T-helper 2 cell (primary cell): ENCODE measurements around the gene SLC6A2.
"Not testable (repeated sequence)": the region's sequence is repeated elsewhere in the genome, so short reads cannot be mapped to it uniquely, and the experiment has no call there.

Source experiments
- DNase-seq, 5 experiments: peaks; one replicate each; pipeline versions ENCODE4 v3.0.0 to v3.0.0-alpha.2; 2012 to 2022
- total RNA-seq, 2 donors: gene quantifications; one replicate each; lab custom pipeline; 2026; lab: John Stamatoyannopoulos, UW

Gene SLC6A2
- total RNA-seq: 0 reads per million in 2 donors

DNA sequence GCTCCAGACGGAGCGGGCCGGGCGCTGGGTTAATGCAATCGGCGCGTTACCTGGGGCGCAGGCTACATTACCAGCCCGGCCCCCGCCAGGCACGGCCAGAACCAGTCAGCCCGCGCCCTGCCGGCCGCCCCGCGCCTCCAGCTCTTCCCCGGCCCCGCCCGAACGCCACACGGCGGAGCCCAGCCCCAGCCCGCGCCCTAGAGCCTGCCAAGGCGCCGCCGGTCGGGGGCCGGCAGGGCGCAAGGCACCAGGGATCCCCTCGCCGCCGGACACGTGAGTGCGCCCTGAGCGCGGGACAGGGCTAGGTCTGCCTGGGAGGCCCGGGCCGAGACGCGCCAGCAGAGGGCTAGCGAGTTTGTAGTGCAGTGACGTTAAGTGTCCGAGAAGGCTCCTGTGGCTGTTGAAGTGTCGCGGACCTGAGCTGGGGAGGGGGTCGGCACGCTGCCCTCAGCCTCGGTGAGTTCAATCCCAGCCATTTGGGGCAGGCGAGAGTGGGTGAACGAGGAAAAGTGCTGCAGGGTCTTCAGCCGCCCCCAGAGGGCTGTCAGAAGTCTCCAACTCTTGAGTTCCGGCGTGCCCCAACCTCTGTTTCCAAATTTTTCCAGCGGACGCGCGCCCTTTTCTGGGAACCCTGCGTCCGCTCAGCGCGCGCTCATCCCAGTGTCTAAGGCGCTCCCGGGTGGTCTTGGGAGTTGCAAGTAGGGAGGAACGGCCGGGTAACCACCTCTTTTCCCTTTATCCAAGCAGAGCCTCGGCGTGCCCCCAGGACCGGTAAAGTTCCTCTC lies at the start of gene SLC6A2:
Gene SLC6A2 (plus strand): TSS at position 92 of the 785 bp plus-strand sequence. CDS start 707 bp downstream, outside the sequence.
- DNase-seq: peak in 1 of 5 experiments; percentile 7

DNA sequence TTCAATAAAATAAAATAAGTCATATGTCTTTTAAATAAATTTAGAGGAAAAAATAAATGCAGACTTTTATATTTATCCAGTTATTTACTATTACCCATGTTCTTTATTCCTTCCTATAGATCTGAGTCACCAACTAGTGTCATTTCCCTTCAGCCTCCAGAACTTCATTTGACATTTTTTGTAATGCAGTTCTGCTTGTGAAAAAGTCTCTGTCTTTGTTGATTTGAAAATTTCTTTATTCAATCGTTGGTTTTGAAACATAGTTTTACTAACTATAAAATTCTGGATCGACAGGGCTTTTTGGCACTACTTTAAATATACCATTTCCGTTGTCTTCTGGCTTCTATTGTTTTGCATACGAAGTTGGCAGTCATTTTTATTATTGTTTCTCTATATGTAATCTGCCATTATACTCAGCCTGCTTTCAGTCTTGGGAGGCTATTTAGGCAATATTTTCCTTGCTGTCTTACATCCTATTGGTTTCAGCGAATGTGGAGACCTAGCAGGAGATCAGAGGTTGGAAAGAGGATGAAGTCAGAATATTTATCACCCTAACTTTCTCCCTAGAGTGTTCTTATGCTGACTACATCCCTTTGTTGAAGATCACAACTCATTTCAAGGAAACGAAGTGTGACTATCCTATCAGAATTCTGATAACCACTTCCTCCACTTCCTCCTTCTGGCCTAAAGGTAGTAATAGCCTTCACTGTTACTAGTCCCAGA lies 42.0 kb upstream of the SLC6A2 start:
- no peak for DNase-seq

DNA sequence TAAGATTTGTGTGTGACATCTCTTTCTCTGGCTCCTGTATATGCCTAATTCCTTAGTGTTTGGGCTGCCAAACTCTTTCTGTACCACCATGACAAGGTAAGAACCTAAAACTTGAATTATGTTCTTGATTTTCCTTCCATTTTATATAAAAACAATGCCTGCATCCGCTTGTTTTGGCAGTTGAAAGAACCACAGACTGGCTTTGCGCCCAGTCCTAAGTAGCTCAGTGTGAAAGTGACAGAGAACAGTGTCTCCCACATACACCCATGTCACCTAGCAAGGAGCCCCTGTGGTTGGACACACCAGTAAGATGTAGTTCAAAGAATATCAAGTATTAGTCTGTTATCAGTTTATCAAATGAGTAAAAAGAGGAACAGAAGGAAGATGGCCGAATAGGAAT lies 40.7 kb upstream of the SLC6A2 start:
- no peak for DNase-seq

- DNase-seq: not testable (repeated sequence)
Observed at GRCh38 chr16:55615670-55616069, 40.1 kb upstream of the SLC6A2 start.

DNA sequence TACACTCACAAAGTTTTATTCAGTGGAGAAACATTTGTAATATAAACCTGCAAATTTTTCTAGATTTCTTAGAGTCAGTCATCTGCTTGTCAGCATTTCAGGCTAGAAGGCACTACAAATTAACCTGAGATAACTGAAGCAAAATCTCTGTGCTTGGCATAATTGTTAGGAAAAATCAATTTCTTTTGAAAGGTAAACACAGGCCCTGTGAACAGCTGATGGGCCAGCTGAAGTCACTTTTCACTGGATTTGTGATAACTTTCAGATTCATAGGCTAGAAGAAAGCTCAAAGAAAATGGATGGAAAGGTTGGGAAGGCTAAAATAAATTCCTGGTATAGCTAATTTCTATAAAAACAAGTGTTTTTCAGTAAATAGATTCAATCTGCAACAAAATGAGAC lies 34.0 kb upstream of the SLC6A2 start:
- DNase-seq: no peak

DNA sequence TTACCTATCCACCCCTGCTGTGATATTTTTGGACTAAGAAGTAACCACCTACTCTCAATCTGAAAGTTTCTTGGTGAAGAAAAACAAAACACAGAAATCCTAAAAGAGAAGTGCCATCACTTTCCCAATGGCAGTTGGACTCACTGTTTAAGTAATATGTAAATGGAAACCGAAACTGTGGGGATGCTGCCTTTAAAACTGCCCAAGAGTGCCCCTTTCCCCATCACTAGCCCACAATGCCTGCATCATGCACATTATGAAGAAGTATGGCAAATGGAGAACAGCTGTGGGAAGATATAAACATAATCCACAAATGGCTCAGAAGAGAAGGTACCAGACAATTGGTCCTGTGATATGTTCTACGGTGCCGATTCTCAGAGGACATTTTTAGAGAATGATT lies 33.5 kb upstream of the SLC6A2 start:
- DNase-seq: no peak

GRCh38 chr16:55622930-55623561 lies 32.7 kb upstream of the SLC6A2 start:
- no peak for DNase-seq

DNA sequence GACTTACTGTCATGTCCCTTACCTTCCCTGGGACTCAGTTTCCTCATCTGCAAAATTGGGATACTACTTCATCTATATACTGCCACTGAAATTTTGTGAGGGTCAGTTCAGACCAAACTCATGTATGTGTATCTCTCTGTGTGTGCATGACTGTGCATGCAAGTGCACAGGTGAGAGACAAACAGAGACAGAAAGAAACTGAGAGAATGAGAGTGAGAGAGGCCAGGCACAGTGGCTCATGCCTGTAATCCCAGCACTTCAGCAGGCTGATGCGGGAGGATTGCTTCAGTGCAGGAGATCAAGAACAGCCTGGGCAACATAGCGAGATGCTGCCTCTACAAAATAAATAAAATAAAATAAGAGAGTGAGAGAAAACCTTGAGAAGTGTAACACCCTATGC lies 32.1 kb upstream of the SLC6A2 start:
- no peak for DNase-seq

DNA sequence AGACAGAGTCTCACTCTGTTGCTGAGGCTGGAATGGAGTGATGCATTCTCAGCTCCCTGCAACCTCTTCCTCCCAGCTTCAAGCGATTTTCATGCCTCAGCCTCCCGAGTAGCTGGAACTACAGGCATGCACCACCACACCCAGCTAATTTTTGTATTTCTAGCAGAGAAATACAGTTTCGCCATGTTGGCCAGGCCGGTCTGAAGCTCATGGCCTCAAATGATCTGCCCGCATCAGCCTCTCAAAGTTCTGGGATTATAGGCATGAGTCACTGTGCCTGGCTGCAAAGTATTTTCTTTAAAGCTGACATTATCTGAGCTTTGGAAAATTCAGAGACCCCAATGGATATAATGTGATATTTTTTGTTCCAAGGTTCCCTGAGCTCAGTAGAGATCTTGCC lies 31.1 kb upstream of the SLC6A2 start:
- no peak for DNase-seq

DNA sequence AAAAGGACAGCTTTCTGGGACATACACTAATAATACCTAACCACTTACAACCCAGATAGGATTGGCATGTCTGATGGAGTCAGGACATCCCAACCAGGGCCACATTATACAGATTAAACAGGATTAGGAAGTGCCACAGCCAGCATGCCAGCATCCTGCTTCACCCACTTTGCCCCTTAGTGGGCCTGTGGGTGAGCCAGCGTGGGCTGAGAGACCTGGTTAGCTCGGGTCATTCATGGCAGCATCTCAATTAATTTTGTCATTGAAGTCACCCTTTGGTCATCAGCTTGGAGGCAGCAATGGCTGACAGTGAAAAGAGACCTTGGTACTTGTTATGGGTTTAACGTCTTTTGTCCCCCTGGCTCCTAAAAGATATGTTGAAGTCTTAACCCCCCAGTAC lies 29.9 kb upstream of the SLC6A2 start:
- DNase-seq: no peak

DNA sequence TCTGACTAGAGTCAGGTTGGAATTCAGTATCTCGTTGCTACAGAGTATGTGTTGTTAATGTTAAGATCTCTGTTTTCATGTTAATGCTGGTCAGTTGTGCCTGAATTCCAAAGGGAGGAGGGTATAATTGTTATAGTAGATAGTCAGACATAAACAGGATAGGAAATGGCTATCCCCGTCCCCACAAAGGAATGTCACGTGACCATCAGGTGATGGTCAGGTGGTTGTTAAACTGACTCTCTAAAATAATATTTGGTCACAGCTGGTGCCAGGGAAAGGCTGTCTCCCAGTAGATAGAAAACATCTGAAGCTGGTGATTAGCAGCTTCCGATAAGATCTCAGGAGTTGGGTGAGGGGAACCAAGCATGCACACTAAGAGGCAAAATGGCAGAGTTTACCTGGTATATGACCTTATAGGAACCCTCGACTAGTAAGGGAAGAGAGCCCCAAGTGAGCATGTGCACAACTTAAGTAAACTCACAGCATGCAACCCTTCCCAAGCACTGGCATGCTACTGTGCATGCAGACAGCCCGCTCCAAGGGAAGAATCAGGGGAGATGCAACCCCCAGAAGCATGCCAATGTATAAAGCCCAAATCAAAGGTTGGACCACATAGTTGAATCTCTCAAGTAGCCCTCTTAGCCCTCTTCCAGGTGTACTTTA lies 27.4 kb upstream of the SLC6A2 start:
- no peak for DNase-seq

DNA sequence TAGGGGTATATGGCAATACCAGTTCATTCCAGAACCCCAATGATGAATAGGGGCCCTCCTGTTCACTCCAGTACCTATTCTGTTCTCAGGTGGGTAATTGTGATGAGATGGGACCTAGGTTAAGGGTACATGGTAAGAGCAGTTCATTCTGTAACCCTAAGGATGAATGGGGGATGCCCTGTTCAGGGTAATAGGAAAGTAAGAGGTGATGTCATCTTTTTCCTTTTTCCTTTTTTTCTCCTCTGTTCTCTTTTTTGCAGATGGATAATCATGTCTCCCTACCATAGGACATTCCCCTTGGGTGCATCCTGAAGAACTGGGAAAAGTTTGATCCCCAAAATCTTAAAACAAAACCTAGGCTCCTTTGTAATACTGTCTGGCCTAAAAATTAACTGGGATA lies 25.0 kb upstream of the SLC6A2 start:
- DNase-seq: no peak

- no peak for DNase-seq
Observed at GRCh38 chr16:55632259-55632658, 23.5 kb upstream of the SLC6A2 start.

- no peak for DNase-seq
Observed at GRCh38 chr16:55634193-55634592, 21.6 kb upstream of the SLC6A2 start.

- DNase-seq: no peak
Observed at GRCh38 chr16:55638256-55638655, 17.5 kb upstream of the SLC6A2 start.

DNA sequence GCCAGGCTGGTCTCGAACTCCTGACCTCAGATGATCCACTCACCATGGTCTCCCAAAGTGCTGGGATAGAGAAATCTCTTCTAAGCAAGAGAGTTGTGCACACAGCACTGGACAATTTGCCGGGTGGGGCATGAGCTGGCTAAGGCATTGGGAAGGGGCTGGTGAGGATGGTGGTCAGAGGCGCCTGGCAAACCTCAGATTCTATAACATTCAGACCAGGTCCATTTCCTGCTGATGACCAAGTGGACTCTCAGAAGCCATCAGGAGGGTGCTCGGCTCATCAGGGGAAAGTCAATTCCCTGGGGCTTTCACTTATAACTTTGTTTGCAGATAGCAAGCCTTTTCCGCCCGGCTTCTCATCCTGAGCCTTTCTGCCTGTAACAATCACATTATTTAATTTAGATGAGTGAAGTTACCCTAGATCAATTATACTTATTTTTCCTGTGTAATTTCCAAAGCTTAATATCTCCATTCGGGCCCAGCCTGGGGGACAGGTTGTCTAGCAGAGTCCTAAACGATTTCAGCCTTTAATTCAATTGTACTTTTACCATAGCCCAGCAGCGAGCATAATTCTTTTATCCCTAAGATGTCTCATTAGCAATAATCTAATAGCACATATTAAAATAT lies 15.0 kb upstream of the SLC6A2 start:
- no peak for DNase-seq

DNA sequence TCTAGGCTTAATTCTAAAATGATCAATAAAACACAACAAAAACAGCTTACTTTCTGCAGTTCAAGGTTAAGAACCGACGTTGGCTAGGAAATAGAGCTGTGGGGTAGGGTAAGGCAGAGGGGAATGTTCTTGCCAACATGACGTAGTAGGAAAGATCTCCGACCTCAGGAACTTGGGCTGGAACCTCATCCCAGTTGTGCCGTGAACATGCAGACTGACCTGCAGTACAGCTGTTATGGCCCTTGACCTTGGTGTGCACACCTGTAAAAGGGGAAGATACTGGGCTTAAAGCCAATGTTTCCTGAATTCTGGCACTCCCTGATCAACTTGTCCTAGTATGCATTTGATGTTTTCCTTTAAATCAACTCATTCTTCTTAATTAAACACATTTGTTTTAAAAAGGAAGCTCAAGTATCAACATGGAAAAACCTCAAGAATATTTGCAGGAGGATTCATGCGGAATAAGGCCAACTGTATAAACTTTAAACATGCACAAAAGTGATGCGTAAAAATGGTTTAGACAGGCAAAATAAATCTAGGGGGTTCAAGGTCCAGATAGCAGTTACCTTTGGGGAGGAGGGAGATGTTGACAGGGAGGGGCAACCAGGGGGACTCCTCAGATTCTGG lies 14.2 kb upstream of the SLC6A2 start:
- DNase-seq: no peak

GRCh38 chr16:55642611-55643010 lies 13.2 kb upstream of the SLC6A2 start:
- no peak for DNase-seq

GRCh38 chr16:55643161-55643970 lies 12.4 kb upstream of the SLC6A2 start:
- no peak for DNase-seq

DNA sequence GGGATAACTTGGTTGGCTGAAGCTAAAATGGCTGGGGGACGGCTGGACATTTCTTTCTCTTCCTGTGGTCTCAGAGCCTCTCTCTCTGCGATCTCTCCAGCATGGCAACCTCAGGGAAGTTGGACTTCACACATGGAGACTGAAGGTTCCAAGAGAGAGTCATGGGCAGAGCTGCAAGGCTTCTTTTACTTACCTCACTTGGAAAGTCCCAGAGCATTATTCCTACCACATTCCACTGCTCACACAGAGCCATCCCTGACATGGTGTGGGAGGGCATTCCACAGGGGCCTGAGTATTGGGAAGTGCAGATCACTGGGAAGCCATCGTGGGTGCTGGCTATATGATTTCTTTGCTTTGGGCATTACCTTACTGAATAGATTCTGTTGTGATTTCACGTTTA lies 9.8 kb upstream of the SLC6A2 start:
- no peak for DNase-seq

DNA sequence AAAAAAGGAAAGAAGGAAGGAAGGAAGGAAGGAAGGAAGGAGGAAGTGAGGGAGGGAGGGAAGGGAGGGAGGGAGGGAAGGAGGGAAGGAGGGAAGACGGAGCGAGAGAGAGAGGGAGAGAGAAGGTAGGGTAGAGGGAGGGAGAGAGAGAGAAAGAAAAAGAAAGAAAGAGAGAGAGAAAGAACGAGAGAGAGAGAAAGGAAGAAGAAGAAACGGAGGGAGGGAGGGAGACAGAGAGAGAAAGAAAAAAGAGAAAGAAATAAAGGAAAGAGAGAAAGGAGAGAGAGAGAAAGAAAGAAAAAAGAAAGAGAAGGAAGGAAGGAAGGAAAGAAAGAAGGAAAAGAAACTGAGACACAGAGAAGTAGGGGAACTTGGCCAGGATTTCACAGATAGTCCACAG lies 8.4 kb upstream of the SLC6A2 start:
- no peak for DNase-seq
